CD4-positive, alpha-beta T cell treated with Interleukin-17A for 4 hours (primary cell): ENCODE results near the gene DYNLT1.

Experiments
- DNase-seq: peaks from one replicate; pipeline ENCODE4 v3.0.0-alpha.2; 2020; ENCODE audit warnings: mixed read lengths

DYNLT1 gene

DNA sequence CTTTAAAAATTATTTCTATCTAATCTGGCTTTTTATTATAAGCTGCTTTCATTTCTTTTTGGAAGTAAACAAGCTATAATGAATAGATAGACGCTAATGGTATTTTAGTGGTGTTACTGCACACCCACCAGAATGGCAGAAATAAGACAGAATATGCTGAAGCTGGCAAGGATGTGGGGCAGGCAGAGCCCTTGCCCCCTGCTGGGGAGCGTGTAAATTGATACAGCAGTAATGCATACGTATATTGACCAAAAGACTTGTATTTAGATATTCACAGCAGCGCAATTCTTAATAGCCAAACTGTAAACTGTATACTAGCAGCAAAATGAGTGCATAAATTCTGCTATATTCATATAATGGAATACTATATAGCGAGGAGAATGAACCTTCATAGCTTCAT, 49.3 kb downstream of the DYNLT1 start:
- DNase-seq: peak; percentile 35

DNA sequence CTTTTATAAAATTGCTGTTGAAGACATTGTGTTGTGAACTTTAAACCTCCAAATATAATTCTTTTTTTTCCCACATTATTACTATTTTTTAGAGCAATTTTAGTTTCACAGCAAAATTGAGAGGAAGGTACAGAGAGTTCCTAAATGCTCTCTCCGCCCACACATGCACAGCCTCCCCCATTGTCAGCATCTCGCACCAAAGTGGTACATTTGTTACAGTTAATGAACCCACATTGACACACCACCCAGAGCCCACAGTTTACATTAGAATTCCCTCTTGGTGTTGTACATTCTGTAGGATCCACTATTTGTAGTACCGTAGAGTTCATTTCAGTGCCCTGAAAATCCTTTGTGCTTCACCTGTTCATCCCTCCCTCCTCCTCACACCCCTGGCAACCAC, 50.9 kb downstream of the DYNLT1 start:
- no peak for DNase-seq

DNA sequence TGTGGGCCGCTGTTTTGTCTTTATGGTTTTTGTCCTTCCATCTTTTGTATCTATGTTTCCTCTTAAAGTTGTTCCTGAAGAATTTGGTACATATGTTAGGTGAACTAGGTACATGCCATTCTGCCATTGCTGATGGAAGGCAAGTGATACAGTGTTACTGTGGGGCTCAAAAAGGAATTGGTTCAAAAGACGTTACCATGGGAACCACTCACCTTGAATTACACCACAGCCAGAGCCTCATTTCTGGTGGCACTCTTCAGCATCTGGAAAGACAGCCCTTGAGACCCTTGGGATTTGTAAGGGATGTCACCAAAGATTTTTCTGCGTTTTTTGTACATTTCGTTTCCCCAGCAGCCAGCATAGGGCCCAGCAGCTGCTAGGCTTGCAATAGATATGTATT, 52.7 kb downstream of the DYNLT1 start:
- no peak for DNase-seq

DNA sequence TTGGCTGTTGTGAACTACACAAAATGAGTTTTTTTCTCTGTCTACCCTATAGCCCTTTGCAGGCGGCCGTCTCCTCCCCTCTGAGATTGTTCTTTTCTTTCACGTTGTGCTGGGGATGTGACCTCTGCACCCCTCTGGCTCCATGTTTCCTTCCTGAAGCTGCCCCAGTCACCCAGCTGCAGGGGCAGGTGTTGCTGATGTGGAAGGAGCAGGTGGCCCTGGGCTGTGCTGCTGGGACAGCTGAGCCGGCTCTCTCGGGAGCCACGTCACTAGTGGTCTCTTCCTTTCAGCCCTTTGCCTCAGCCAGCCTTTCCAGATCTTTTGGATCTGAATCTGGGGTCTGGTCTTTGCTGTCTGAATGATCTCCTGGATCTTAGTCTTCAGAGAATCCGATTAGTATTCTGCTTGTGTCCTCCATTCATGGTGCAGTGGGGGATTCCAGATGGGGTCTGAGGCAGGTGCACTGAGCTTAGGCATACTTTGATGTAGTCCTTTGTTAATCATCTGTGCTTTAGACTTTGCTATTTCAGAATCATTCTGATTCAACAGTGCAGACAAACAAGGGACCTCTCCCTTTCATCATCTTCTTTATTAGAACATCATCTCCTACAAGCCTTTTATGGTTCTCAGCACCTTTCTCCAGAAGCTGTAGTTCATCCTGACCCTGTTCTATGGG, 53.3 kb downstream of the DYNLT1 start:
- no peak for DNase-seq

DNA sequence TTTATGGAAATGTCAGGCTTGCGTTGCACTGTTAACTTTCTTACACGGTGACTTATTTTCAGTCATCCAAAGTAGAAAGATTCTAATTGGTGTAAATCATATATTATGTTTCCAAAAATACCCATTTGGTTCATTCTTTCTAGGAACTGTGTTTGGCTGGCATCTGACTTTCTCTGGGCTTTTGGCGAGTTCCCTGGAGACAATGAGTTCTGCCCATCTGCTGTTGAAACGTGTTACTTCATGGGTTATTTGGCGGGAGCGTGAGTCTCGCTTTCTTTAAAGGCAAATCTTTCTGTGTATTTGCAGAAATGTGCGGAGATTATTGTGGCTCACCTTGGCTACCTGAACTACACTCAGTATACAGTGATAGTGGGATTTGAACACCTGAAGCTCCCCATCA, 55.2 kb downstream of the DYNLT1 start:
- no peak for DNase-seq

DNA sequence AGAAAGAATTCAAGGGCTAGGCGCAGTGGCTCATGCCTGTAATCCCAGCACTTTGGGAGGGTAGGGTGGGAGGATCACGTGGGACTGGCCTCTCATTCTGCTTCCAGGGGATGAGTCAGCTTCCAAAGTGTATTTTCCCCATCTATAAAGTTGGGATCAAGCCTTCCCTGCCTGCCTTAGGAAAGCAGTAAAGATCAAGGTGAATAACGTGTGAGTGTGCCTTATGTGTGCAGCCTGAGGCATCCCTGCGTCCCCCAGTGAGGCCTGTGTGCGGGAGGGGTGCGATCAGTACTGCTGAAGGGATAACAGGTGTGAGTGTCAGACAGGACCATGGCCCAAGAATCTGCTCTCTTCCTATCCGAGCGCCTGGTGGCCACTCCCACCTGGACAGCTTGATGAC, 57.9 kb downstream of the DYNLT1 start:
- no peak for DNase-seq
